GM03348 (cell line): ENCODE results near the gene DCBLD2.

Source experiments
- DNase-seq: peaks from one replicate; pipeline ENCODE4 v3.0.0; 2012; ENCODE audit warnings: low spot score

Gene DCBLD2

DNA sequence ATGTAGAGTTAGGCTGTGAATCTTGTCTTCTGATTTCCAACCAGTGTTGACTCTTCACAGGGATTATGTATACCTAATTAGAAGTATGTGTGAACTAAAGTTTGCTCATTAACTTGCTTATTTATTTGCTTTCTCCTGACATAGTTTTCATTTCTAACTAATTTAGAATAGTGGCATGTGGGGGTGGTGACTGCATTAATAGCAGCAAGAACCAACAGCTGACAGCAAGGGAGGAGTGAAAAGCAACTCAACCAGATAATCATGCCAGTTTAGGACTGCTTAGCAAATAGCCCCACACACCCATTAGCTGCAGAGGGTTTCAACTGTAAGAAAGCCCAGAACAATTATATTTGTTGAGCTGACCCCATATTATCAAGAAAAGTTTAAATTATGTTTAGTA lies 134.6 kb downstream of the DCBLD2 start:
- no peak for DNase-seq

DNA sequence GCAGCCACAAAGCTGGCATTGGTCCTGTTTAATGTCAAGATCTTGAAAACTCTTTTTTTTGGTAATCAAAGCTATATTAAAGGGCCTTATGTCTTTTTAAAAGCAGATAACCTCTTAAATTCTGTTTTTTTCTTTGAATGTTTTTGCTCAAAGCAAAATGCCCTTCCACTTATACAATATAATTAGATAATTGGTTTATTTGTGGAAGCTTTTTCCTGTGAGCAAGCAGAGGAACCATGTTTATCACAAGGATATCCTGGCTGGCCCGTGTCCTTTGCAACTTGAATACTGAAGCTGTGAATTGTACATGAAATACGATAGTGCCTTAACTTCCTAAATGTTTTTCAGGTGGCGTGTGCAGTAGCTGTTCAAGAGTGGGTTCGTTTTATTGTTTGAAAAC lies 135.8 kb downstream of the DCBLD2 start:
- no peak for DNase-seq

GRCh38 chr3:98764472-98764884 lies 137.0 kb downstream of the DCBLD2 start:
- no peak for DNase-seq

DNA sequence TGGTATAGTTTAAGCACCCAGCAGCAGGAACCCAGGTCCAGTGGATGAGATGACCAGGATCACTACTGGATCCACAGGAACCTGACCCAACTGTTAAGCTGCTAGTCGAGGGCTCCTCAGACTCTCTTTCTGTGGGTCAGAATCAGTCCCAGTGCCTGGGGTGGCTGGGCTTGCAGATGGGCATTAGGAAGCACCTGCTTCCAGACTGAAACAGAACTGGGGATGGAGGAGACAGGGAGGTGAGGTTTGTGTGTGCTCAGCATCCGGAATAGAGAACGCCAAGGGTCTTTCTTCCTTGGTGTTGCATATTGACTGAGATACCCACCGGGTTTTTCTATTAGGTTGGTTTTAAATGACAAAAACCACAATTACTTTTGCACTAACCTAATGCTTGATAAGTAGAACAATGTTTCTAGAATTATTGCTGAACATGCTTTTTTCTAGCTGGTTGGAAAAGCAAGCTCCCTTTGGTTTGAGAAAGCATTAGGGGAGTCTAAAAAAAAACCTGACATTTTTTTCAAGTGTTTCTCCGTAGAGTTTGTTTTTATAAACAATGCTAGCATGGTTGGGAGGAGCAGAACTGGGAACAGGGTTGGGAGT lies 137.6 kb downstream of the DCBLD2 start:
- no peak for DNase-seq

GRCh38 chr3:98763076-98763475 lies 138.4 kb downstream of the DCBLD2 start, which contains the start of gene ST3GAL6:
ST3GAL6 (plus strand) TSS chr3:98763340; CDS start chr3:98768441, 5,101 bp downstream.
- peak; percentile 7 for DNase-seq

- DNase-seq = no peak
Observed at GRCh38 chr3:98761643-98762229, 139.8 kb downstream of the DCBLD2 start.

- DNase-seq = no peak
Observed at GRCh38 chr3:98759629-98760028, 141.9 kb downstream of the DCBLD2 start.

DNA sequence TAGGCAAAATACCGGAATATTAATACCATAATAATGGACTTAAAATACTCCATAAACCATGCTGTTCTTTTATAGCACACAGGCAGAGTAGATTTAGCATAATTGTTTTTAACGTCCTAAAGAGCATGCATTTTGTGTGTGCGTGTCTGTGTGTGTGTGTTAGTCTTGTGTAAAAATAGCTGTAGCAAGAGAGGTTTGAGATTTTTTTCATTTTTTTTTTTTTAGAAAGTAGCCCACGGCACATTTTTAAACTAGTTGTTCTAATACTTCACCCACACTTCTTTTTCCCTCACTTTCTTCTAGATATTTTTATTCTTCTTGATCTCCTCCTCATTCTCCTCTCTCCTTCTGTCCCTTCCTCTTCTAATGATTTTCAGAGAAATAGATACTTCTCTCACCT lies 145.9 kb downstream of the DCBLD2 start:
- no peak for DNase-seq

DNA sequence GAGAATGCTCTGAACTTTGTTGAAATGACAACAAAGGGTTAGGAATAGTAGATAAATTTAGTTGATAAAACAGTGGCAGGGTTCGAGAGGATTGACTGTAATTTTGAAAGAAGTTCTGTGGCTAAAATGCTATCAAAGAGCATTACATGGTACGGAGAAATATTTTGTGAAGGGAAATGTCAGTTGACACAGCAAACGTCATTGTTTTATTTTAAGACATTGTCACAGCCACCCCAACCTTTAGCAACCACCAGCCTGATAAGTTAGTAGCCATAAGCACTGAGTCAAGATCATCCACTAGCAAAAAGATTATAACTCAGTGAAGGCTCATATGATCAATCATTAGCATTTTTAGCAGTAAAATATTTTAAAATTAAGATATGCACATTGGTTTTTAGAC lies 147.0 kb downstream of the DCBLD2 start:
- DNase-seq = no peak

DNA sequence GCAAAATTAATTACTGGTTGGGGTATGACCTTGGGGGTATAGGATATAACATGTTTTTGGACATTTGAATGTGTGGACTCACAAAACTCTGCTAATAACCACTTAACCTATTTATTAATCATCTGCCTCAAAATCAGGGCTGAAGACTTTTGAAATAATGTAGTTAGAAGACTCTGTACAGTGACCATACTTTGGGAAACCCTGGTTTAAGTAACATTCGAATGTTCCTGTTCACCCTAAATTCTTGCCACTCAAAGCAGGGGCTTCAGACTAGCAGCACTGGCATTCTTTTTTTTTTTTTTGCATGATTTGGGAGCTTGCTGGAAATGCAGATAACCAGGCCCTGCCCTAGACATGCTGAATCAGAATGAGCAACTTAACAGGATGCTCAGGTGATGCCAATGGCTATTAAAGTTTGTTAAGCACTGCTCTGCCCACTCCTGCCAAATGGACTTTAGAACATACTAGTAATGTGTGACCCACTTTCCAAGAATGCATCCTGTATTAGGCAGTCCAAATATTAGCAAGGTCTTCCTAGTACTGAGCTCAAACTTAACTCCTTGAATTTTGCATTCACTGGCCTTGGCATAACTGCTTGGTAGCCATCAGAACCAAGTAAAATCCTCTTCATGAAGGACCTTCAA lies 151.1 kb downstream of the DCBLD2 start:
- DNase-seq = no peak

DNA sequence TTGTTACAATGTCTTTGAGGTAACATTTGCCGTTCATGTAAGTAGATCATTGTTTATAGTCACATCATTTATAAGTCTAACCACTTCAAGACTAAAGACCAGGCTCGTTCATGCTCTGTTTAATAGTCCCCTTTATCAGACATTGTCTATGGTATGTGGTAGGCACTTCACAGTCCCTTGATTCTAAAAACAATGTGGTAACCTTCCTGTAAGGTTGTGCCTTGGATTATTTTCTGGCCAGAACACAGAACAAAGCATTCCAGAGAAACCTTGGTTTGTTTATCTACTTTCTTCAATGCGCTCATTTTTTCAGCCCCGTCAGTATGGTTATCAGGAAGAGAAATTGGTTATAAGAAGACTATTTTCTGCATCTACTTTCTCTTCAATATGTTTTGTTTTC lies 154.6 kb downstream of the DCBLD2 start:
- no peak for DNase-seq

DNA sequence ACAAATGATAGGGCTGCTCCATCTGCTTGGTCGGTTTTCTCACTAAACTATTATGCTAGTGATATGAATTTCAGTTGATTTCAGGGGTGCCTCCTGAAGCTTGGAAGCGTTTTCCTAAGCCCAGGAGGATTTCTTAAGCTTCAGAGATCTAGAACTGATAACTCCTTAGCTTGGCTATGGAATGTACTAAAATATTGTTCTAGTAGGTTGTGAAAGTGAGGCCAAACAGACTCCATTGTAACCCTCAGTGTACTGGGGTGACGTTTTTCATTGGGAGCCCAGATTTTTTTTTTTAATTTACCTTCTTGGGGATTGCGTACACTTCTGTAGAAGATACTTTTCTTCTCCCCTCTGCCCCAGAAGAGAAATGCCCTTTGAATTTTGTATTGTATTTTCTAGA lies 155.4 kb downstream of the DCBLD2 start:
- DNase-seq = no peak
